Stimulated activated CD4-positive, alpha-beta T cell treated with anti-CD3 and anti-CD28 coated beads, Interleukin-2, amount 100 ng/mL, for 24 hours (primary cell): ENCODE data around the gene MRPL9.

ENCODE experiments used
- DNase-seq, 2 donors: peaks; one replicate each; pipeline ENCODE4 v3.0.0-alpha.2; 2020

MRPL9 gene

DNA sequence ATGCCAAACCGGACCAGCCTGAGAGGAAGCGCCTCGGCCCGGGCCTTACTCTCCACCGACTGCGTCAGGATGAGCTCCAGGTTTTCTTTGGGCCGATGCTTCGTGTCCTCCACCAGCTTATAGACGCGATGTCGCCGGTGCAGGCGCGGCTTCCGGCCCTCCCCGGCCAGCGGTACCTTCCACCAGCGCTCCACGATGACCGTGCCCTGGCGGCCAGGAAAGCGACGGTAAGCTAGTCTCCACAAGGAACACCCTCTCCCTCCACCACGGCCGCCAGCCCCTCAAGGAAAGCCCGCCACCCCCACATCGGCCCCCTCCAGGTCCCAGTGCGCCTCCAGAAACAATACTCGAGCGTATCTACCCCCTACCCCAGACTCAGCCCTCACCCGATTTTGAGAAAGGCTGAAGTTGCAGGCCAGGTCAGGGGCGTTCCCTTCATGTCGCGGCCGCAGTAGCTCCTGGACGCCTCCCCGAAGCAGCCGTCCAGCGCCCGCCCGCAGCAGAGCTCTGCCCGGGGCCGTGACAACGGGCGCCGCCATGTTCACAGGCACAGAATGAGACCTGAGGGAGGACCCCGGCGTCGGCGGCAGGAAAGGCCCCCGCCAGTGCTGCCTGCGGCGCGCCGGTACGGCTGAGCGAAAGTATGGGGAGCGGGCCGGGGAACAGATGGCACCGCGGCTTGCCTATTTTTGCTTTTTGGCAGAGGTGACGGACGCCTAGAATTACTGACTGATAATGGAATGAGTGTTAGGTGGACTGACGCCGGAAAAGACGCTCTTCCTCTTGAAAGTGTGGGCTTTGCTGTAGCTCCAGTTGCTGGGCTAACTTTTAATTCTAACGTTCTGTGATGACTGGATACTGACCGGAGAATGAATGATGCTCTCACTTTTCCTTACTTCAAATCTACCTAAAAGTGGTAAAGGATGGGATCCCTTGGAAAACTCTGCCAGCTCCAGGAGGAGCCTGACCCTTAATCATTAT, at the start of gene MRPL9:
Gene MRPL9, minus strand, starts transcription at position 556 of the 981 bp plus-strand sequence. Its CDS starts 17 bp downstream, at position 539.
- DNase-seq = peak; percentile 88 to 90

- DNase-seq = no peak
These were observed 47.9 kb upstream of the MRPL9 start for GRCh38 chr1:151811181-151811580.

DNA sequence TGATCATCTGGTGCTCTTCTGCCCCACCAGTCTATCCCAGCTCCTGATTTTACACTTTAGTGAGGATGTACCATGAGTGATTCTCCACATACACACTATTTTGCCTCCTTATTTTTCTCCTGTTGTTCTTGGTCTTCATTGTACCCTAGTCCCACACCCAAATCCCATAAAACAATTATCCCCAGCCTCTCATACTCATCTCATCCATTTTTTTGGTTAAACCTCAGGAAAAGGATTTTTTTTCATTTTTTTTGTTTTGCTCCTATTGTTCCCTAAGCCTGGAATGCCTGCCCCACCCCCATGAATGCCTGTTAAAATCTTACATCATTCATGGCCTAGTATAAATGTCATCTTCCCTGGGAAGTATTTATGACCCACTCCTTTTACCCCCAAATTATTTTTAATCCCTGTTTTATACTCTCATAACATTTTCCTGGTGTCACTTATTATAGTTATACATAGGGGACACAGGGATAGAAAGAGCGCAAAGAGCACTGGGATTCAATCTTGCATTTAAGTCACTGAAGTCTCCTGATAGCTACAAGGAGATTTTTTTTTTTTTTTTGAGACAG, 46.8 kb upstream of the MRPL9 start:
- DNase-seq = no peak

DNA sequence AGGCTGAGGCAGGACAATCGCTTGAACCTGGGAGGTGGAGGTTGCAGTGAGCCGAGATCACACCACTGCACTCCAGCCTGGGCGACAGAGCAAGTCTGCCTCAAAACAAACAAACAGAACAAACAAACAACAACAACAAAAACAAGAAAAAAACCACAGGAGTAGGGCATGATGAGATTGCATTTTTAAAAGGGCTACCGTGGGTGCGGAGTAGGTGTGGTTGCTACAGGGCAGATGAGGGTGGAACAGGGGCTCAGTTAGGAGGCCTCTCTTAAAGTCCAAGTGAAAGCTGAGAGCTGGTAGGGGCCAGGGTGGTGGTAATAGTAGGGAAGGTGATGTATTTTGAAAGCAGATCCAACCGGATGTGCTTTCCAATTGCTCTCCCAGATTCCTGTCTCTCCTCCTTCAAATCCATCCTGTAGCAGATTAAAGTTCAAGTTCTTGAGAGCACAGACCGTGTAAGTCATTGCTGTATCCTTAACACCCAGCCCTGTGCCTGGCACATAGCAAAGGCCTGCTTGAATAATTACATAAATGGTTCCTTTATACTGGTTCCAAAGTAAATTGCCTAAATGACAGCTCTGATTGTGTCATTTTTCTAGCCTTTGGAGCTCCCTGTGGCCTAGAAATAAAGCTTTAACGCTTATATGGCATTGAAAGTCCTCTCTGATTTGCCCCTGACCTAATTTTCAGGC, 46.1 kb upstream of the MRPL9 start:
- DNase-seq = no peak

DNA sequence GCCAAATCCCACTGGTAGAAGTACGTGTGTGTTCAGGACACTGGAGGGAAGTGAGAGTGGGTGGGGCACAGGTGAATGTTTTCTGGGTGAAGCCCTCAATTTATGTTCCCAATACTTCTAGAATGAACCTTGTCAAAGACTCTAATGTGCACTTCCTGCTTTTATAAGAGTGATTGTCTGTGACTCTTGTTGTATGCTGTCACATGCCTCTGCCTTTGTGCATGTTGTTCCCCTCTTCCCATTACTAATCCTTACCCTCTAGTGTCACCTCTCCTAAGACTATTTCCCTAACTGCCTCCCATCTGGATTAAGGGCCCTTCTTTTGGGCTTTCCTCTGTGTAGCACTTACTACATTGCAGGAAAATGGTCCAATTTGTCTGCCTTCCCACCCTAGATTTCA, 44.5 kb upstream of the MRPL9 start:
- no peak for DNase-seq

DNA sequence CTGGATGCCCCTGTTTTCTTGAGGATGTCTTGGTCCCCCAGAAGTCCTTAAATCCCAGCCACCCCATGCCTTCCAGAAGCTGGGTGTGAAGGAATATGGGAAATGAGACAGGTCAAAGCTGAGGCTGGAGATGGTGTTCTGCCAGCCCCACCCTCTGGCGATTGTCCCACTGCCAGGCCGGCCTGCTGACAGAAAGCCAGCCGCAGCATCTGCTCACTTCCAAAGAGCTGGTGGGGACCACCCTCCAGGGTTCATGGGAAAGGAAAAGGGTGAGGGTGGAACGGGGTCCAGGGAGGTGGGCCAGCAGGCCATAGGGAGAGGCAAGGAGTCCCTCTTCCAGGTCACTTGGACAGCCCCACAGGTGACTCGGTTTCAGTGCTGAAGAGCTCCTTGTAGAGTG, 43.8 kb upstream of the MRPL9 start:
- no peak for DNase-seq

DNA sequence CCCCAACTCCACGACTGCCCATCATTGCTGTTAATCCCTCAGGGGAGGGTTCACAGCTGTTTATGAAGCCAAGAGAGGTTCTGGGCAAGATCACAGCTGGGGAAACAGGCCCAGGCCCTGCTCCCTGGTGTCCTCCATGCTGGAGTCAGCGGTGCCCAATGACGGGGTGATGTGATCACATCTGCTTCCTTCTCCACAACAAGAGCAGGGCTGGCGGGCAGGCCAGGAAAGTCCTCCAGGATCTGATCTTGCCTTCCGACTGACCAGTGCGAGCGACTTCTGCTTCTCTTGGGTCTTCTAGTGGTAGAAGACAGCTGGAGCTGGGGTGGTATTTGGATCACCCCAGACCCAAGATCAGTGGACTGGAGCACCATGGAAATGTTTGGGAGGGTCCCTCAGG, 42.9 kb upstream of the MRPL9 start:
- DNase-seq = no peak

DNA sequence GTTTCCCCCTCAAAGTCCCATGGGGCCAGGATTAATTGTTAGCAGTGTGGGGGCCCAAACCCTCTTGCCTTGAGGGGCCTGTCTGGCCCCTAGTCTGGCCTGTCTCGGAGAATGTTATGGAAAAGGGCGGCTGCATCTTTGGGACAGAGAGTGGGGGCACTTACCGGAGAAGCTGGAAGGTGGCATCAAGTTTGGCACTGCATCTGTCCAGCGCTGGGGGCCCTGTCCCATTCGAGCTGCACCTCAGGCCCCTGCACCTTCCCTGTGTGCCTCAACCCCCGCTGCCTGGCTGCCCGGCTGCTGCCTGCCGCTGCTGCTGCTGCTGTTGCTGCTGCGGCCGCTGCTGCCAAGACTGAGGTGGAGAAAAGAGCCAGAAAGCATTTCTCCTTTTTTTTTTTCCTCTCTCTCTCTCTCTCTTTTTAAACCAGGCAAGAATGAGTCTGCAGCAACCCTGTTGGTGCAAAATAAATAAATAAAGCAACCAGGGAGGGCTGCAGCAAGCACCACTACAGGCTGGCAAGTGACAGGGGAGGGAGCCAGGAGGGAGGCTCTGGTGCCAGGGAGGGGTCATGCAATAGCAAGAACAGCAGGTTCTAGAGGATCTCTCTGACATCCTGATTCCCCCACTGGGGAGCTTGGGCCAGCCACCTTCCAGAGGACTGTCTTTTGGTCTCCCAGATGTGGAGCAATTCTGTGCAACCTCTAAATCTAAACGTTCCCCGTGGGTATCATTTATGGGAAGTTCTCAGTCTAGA, 41.9 kb upstream of the MRPL9 start, which contains the start of gene LINGO4:
Gene LINGO4, minus strand, starts transcription at position 354 of the 755 bp plus-strand sequence. CDS start 2,715 bp downstream, outside the sequence.
- DNase-seq = no peak

GRCh38 chr1:151803915-151804314, 40.6 kb upstream of the MRPL9 start:
- DNase-seq = no peak

DNA sequence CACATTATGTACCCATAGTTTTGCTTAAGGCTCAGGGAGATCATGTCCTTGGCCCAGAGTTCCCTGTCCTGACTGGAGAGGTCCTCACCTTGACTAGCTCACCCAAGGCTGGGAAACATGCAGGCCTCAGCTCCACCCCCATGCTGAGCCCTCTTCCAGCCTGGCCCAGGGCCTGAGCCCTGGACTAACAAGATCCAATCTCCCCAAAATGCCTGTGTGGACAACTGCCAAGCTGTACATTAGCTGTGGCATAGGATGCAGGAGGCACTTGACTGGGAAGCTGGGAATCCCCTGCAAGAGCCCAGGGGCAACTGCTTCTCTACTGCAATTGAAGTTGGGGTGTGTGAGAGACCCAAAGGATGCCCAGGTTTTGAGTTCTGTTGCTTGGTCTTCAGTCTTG, 39.9 kb upstream of the MRPL9 start:
- no peak for DNase-seq

DNA sequence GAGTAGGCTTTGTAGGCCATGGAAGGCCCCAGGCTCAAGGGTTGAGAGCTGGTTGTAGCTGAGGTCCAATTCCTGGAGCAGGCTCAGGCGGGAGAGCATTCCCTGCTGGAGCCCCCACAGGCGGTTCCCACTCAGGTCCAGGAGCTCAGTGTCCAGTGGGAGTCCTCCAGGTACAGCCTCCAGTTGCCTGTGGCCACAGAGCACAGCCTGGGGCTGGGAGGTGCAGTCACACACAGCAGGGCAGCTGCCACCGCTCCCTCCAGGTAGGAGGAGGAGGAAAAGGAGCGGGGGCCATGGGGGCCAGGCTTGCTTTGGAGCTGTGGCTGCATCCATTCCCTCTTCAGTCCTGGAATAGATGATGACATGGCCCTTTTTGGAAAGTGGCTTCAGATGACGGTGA, 39.1 kb upstream of the MRPL9 start:
- no peak for DNase-seq

DNA sequence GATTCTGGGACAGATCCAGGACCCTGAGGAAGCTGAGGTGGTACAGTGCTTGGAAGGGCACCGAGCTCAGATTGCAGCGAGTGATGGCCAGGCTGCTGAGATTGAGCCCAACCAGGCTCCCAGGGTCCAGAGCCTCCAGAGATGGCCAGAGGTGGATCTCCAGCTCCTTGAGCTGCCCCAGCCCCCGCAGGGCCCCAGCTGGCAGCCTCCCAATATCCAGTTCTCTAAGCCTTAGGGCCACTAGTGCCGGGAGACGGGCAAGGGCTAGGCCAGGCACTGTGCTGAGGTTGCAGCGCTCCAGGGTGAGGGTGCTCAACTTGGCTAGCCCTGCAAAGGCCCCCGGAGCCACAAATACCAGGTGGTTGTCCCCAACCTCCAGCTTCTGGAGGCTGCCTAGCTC, 38.5 kb upstream of the MRPL9 start:
- DNase-seq = no peak

DNA sequence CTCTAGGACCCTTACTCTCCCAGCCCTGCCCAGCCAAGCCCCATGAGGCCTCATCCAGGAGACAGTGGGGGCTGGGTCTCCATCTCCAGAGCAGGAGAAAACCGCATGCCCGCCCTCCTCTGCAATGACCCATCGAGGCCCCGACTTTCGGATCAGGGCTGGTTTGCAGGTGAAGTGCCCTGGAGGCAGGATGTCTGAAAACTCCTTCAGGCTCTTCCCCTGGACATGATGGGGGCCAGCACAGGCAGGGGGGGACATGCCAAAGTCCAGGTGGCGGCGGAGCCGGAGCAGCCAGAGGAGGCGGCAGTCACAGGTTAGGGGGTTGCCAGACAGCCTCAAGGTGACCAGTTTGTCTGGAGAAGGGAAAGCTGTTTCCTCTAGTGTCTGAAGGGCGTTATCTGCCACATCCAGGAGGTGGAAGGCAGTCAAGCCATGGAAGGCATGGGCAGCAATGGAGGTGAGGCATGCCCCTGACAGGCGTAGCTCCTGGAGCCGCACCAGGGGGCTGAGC, 38.1 kb upstream of the MRPL9 start:
- DNase-seq = no peak

DNA sequence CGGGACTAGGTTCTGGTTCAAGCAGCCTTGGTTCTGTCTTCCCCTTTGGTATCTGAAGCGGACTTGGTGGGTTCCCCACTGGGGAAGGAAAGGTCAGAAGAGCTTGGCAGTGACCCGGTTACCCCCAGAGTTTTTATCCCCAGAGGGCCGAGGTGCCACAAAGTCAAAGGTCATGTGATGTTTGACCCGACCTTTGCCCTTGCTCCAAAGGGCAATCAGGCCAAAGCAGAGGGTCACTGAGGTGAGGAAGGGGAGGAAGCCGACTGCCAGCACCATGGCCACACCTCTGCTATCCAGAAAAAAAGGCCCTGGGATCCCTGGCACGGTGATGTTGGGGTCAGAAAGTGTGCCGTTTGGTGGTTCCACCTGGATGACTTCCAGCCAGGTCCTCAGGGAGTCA, 37.5 kb upstream of the MRPL9 start:
- no peak for DNase-seq

GRCh38 chr1:151799179-151800022, 36.1 kb upstream of the MRPL9 start:
- DNase-seq = no peak

- DNase-seq = no peak
These were observed 35.3 kb upstream of the MRPL9 start for GRCh38 chr1:151798571-151798970.

- DNase-seq = peak in 1 of 2 donors; percentile 9
These were observed 27.8 kb upstream of the MRPL9 start for GRCh38 chr1:151790940-151791651.

DNA sequence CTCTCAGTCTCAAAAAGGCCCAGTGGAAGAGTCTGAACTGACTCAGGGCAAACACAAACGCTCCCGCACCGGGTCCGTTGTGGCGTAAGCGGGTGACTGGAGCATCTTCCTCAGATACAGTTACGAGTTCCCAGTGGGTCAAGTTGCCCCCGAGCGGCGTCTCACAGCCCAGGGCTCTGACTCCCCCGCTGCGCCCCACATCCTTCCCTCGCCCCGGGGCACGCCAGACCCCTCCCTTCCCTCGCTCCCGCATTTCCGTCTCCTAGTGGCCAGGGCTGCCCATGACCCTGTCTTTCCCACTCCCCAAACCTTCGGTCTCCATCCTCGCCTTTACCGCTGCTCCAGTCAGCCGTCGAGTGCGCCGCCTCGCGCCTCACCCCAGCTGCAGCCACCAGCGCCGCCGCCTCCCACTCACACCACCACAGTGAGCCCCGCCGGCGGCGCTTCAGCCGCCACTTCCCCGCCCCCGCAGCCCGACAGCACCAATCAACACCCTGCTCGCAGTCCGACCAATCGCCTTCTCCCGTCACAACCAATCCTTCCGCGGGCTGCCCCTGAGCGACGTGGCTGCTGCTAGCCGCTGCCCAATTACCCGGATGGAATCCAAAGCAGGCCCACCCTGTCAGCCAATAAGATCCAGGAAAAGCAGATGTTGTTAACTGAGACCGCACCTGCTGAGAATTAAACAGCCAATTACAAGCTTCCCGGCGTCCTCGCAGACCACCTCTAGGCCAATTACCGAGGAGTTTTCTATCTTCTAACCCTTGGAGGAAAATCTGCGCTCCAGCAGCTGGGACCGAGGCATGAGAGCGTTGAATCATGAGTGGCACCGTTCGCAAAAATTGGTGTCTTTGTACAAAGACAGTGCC, 27.0 kb upstream of the MRPL9 start, which contains the start of gene TDRKH:
Gene TDRKH, minus strand, starts transcription at position 430 of the 869 bp plus-strand sequence. CDS start 7,478 bp downstream, outside the sequence.
- DNase-seq = peak; percentile 98 to 99

DNA sequence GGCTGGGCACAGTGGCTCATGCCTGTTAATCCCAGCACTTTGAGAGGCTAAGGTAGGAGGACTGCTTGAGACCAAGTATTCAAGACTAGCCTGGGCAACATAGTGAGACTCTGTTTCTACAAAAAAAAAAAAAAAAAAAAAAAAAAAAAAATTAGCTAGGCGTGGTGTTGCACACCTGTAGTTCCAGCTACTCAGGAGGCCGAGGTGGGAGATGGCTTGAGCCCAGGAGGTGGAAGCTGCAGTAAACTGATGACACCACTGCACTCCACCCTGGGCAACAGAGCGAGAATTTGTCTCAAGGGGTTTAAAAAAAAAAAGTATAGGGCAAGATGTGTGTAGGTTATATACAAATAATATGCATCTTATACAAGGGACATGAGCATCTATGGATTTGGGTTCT, 24.4 kb upstream of the MRPL9 start:
- no peak for DNase-seq

DNA sequence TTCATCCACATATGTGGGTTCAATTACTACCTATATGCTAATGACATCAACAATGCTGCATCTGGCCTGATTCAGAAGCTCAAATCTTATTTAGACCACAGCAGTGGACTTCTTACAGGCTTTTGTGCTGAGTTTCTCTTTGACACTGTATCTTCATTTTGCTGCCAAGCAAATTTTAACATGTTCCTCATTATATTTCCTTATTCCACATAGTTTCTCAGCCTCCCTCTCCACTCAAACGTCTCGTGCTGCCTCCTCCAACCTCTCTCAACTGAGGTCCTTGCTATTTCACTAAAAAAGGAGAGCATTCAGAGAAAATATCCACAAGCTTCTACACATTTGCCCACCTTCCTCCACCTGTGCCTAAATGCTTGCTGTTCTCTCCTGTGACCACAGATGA, 20.5 kb upstream of the MRPL9 start:
- no peak for DNase-seq
